Sigmoid colon (tissue), 4 donors: ENCODE data around the gene HNRNPH1.

Experiments used
- CTCF ChIP-seq, 4 experiments: fragments of 450-650 bp in 3 of 4; fragments of 200-600 bp in 1 of 4; IDR thresholded peaks; one replicate each; pipeline ENCODE4 v1.5.1; 2016 to 2019; ENCODE audit warnings: antibody characterized with exemption in 4 of 4, mild to moderate bottlenecking in 3 of 4, moderate library complexity in 2 of 4
- EP300 ChIP-seq, 4 donors: sonication (generic); formaldehyde crosslinking; IDR thresholded peaks; one replicate each; pipeline ENCODE4 v1.6.1; 2017; ENCODE audit warnings: antibody characterized with exemption in 4 of 4
- POLR2A ChIP-seq, 2 donors: fragments of 450-650 bp; IDR thresholded peaks; one replicate each; pipeline ENCODE4 v1.6.1; 2016; ENCODE audit warnings: antibody characterized with exemption in 2 of 2, mild to moderate bottlenecking in 2 of 2, moderate library complexity in 2 of 2
- POLR2AphosphoS5 ChIP-seq, 4 donors: sonication (generic); formaldehyde crosslinking; IDR thresholded peaks; one replicate each; pipeline ENCODE4 v1.6.1; 2017; ENCODE audit warnings: antibody characterized with exemption in 4 of 4

GRCh38 chr5:179572386-179572785, 51.1 kb downstream of the HNRNPH1 start:
- TF ChIP-seq POLR2A (IDR thresholded peaks at IDR 0.05): no peak
- no peak for TF ChIP-seq EP300 (IDR thresholded peaks at IDR 0.05)
- TF ChIP-seq POLR2AphosphoS5 (IDR thresholded peaks at IDR 0.05): no peak
- no peak for TF ChIP-seq CTCF (IDR thresholded peaks at IDR 0.05)
